Esophagus muscularis mucosa (tissue), 4 donors: ENCODE measurements around the gene MPZL1. TPM values are rescaled to one million over a fixed set of nuclear protein-coding genes. Genes with fewer than 3 reads are reported as not detected.
"Not testable (repeated sequence)": the region's sequence is repeated elsewhere in the genome, so short reads cannot be mapped to it uniquely, and the experiment has no call there.

Experiments
- DNase-seq: peaks from one replicate; pipeline ENCODE4 v3.0.0-alpha.2; 2017; ENCODE audit errors: extremely low spot score
- H3K27ac ChIP-seq, 4 donors: fragments of 200-600 bp; sonication (generic); replicated peaks in 1 of 4; 1 replicate in 3 of 4; 2 replicates in 1 of 4; pipeline ENCODE4 v1.5.1; 2016 to 2019; ENCODE audit warnings: mild to moderate bottlenecking in 1 of 4
- H3K27me3 ChIP-seq, 4 donors: fragments of 200-600 bp; sonication (generic); one replicate each; pipeline versions ENCODE4 v1.5.1 to v1.6.0; 2016 to 2019
- H3K36me3 ChIP-seq, 4 donors: fragments of 200-600 bp; sonication (generic); one replicate each; pipeline ENCODE4 v1.5.1; 2016 to 2019
- H3K4me1 ChIP-seq, 4 donors: fragments of 200-600 bp; sonication (generic); one replicate each; pipeline ENCODE4 v1.5.1; 2016 to 2019
- H3K4me3 ChIP-seq, 4 donors: fragments of 200-600 bp; sonication (generic); 1 replicate in 2 of 4; 2 replicates in 2 of 4; pipeline ENCODE4 v1.5.1; 2016 to 2019; ENCODE audit warnings: mild to moderate bottlenecking in 4 of 4, moderate library complexity in 1 of 4
- H3K9me3 ChIP-seq, 4 donors: fragments of 200-600 bp; sonication (generic); 1 replicate in 3 of 4; 2 replicates in 1 of 4; pipeline ENCODE4 v1.5.1; 2016 to 2019
- EP300 ChIP-seq: sonication (generic); formaldehyde crosslinking; IDR thresholded peaks from one replicate; pipeline ENCODE4 v1.6.1; 2017; ENCODE audit warnings: antibody characterized with exemption
- POLR2A ChIP-seq: fragments of 450-650 bp; IDR thresholded peaks from one replicate; pipeline ENCODE4 v1.6.1; 2017; ENCODE audit warnings: antibody characterized with exemption, moderate library complexity, mild to moderate bottlenecking, low read depth
- POLR2AphosphoS5 ChIP-seq, 2 donors: sonication (generic); formaldehyde crosslinking; IDR thresholded peaks; one replicate each; pipeline ENCODE4 v1.6.1; 2017; ENCODE audit warnings: antibody characterized with exemption in 2 of 2
- WGBS: methylation state at CpG from one replicate; pipeline ENCODE4 v1.1.5; 2018; 5-methylcytosine and 5-hydroxymethylcytosine counted together
- intact Hi-C: fragments of 100-400 bp; cut with DNase I; formaldehyde crosslinking; loops from one replicate; pipeline ENCODE4 v1.15.1; 2023
- total RNA-seq, 4 donors: library from RNA; depleted of rRNA; stranded (reverse); fragments of >200 nt; gene quantifications; one replicate each; pipeline versions ENCODE4 v1.1.0 to v1.2.1, GENCODE V29; 2016
- TF ChIP-seq, protein P1 (sequence below), 3 experiments: fragments of 200-600 bp in 2 of 3; fragments of 450-650 bp in 1 of 3; sonication (generic) in 2 of 3; IDR thresholded peaks; one replicate each; pipeline ENCODE4 v1.5.1; 2017 to 2019; ENCODE audit warnings: antibody characterized with exemption in 3 of 3, mild to moderate bottlenecking in 2 of 3, moderate library complexity in 1 of 3

The MPZL1 gene
- total RNA-seq, 4 donors from 2014 or later, result 72.7 to 130 (median 107) TPM

GRCh38 chr1:167802235-167802634, 80.5 kb downstream of the MPZL1 start:
- peaks cover 14 to 25% (median 20%) of the 10 kb centered on the region in 4 donors for H3K4me1 ChIP-seq
- H3K4me3 ChIP-seq, result no peak overlapping the region
- no peaks in the 10 kb centered on the region for H3K36me3 ChIP-seq
- H3K27ac ChIP-seq, result no peak overlapping the region
- DNase-seq, result no peak
- H3K27me3 ChIP-seq, result no peaks in the 10 kb centered on the region
- intact Hi-C loops, result loop anchor here (2.0 kb wide), 1 partner anchor 81 kb away; the partner anchor contains the start of gene MPZL1
- WGBS, result 92% methylated on average over 4 of the region's 4 CpGs
- no peaks in the 10 kb centered on the region for H3K9me3 ChIP-seq
- TF ChIP-seq POLR2A (no peak), POLR2AphosphoS5 (IDR thresholded peaks at IDR 0.05) (no peak), EP300 (no peak)
- TF ChIP-seq, protein P1, sequence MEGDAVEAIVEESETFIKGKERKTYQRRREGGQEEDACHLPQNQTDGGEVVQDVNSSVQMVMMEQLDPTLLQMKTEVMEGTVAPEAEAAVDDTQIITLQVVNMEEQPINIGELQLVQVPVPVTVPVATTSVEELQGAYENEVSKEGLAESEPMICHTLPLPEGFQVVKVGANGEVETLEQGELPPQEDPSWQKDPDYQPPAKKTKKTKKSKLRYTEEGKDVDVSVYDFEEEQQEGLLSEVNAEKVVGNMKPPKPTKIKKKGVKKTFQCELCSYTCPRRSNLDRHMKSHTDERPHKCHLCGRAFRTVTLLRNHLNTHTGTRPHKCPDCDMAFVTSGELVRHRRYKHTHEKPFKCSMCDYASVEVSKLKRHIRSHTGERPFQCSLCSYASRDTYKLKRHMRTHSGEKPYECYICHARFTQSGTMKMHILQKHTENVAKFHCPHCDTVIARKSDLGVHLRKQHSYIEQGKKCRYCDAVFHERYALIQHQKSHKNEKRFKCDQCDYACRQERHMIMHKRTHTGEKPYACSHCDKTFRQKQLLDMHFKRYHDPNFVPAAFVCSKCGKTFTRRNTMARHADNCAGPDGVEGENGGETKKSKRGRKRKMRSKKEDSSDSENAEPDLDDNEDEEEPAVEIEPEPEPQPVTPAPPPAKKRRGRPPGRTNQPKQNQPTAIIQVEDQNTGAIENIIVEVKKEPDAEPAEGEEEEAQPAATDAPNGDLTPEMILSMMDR (IDR thresholded peaks at IDR 0.05), result no peak

DNA sequence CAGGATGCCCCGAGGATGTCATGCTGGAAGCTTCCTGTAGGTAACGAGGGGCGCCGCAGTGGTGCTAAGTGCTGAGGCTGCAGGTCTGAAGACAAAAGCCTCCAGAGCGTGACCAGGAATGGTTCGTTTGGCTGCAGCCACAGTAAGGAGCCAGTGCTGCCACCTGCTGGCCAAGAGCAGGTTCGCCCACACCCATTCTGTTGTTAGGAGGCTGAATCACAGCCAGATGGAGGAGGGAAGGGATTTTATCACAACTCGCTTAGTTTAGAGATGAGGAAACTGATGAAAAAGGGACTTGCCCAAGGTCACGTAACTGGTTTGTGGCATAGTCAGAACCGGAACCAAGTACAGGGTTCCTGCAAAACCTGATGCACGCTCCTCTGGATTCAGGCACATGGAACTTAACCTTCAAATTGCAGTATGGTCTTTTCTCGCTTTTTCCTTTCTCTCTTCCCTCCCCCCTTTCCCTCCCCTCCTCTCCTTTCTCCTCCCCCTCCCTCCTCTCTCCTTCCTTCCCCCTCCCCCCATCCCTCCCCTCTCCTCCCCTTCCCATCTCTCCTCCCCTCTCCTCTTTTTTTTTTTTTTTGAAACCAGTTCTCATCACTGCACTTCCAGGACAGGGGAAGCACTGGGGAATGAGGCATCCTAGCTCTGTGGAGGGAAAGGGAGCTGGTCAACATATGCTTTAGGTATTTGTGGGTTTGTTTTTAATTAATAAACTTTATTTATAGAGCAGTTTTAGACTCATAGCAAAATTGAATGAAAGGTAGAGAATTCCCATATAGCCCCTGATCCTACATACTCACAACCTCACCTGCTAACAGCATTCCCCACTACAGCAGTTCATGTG, 81.8 kb downstream of the MPZL1 start:
- Histone ChIP-seq H3K27ac (no peak overlapping the region), H3K4me1 (peaks cover 3 to 13% (median 8%) of the 10 kb centered on the region in 4 donors), H3K9me3 (no peaks in the 10 kb centered on the region), H3K27me3 (no peaks in the 10 kb centered on the region), H3K4me3 (no peak overlapping the region), H3K36me3 (no peaks in the 10 kb centered on the region)
- DNase-seq, result peak; percentile 97
- intact Hi-C loops, result loop anchor here (2.0 kb wide), 1 partner anchor 83 kb away; the partner anchor contains the start of gene MPZL1
- TF ChIP-seq, protein P1 (IDR thresholded peaks at IDR 0.05), result peak; percentile 94 to 98 (median 95)
- peak; percentile 66 to 86 for TF ChIP-seq POLR2AphosphoS5 (IDR thresholded peaks at IDR 0.05)
- TF ChIP-seq POLR2A, result no peak
- 15% methylated on average over 12 of the region's 12 CpGs for WGBS

DNA sequence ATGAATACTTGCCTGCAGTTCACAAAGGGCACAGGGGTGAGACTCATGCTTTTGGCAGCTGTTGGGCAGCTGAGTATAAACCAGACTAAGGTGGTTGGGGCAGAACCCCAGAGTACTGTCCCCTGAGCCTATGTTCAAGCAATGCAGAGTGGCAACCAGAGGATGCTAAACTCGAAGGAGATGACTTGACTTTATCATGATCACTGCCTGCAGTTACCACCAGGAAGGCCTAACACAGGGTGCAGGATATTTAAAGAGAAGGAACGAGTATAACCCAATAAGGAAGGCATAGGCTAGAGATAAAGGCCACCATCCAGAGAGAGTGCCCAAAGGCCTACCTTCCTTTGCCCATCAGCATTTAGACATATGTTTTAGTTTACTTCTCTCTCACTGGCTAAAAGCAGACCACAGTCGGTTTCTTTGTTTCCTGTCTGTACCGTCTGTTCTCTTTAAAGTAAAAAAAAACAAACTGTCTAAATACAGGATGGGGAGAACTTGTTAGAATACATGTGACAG, 83.3 kb downstream of the MPZL1 start:
- H3K36me3 ChIP-seq, result no peaks in the 10 kb centered on the region

GRCh38 chr1:167806235-167806634, 84.5 kb downstream of the MPZL1 start:
- H3K36me3 ChIP-seq, DNase-seq, H3K9me3 ChIP-seq, H3K27me3 ChIP-seq, intact Hi-C loops, H3K27ac ChIP-seq, H3K4me3 ChIP-seq: not testable (repeated sequence)
- peaks cover 0 to 13% (median 7%) of the 10 kb centered on the region in 4 donors for H3K4me1 ChIP-seq
- WGBS, result 95% methylated on average over 23 of the region's 23 CpGs

More for the DNA sequence above, 83.3 kb downstream of the MPZL1 start:
- Histone ChIP-seq H3K27ac (no peak overlapping the region), H3K4me1 (peaks cover 0 to 13% (median 7%) of the 10 kb centered on the region in 4 donors), H3K27me3 (no peaks in the 10 kb centered on the region), H3K9me3 (no peaks in the 10 kb centered on the region), H3K4me3 (no peak overlapping the region)
- intact Hi-C loops, result no loop called here
- DNase-seq, result peak; percentile 79
- 80% methylated on average over 4 of the region's 4 CpGs for WGBS
- TF ChIP-seq EP300 (no peak), POLR2A (no peak), POLR2AphosphoS5 (IDR thresholded peaks at IDR 0.05) (no peak)

DNA sequence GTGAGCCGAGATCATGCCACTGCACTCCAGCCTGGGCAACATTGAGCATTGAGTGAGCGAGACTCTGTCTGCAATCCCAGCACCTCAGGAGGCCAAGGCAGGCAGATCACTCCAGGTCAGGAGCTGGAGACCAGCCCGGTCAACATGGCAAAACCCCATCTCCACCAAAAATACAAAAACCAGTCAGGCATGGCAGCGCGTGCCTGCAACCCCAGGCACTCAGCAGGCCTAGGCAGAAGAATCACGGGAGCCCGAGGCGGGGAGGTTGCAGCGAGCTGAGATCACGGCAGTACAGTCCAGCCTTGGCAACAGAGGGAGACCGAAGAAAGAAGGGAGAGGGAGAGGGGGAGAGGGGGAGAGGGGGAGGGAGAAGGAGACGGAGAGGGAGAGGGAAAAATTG, 84.9 kb downstream of the MPZL1 start:
- H3K27me3 ChIP-seq, H3K4me3 ChIP-seq, H3K27ac ChIP-seq, intact Hi-C loops, H3K36me3 ChIP-seq, DNase-seq, H3K9me3 ChIP-seq: not testable (repeated sequence)
- 93% methylated on average over 12 of the region's 12 CpGs for WGBS
- H3K4me1 ChIP-seq, result peaks cover 0 to 13% (median 7%) of the 10 kb centered on the region in 4 donors

GRCh38 chr1:167808104-167808503, 86.3 kb downstream of the MPZL1 start:
- Histone ChIP-seq H3K9me3 (peaks cover 0 to 3% (median 0%) of the 10 kb centered on the region in 4 donors), H3K4me3 (no peak overlapping the region), H3K27me3 (no peaks in the 10 kb centered on the region), H3K27ac (no peak overlapping the region), H3K4me1 (peaks cover 0 to 11% (median 6%) of the 10 kb centered on the region in 4 donors), H3K36me3 (no peaks in the 10 kb centered on the region)
- TF ChIP-seq, protein P1 (IDR thresholded peaks at IDR 0.05), result no peak
- TF ChIP-seq POLR2A, result no peak
- no peak for TF ChIP-seq EP300
- TF ChIP-seq POLR2AphosphoS5 (IDR thresholded peaks at IDR 0.05), result no peak
- DNase-seq, result no peak
- intact Hi-C loops, result no loop called here
- 84% methylated on average over 3 of the region's 3 CpGs for WGBS
